ENCODE measurements around the gene TBC1D20. TPM values are rescaled to one million over a fixed set of nuclear protein-coding genes. Genes with fewer than 3 reads are reported as not detected.

TBC1D20 gene
- total RNA-seq, 4 donors from 2014 or later = 37.2 to 60.6 (median 53.3) TPM

DNA sequence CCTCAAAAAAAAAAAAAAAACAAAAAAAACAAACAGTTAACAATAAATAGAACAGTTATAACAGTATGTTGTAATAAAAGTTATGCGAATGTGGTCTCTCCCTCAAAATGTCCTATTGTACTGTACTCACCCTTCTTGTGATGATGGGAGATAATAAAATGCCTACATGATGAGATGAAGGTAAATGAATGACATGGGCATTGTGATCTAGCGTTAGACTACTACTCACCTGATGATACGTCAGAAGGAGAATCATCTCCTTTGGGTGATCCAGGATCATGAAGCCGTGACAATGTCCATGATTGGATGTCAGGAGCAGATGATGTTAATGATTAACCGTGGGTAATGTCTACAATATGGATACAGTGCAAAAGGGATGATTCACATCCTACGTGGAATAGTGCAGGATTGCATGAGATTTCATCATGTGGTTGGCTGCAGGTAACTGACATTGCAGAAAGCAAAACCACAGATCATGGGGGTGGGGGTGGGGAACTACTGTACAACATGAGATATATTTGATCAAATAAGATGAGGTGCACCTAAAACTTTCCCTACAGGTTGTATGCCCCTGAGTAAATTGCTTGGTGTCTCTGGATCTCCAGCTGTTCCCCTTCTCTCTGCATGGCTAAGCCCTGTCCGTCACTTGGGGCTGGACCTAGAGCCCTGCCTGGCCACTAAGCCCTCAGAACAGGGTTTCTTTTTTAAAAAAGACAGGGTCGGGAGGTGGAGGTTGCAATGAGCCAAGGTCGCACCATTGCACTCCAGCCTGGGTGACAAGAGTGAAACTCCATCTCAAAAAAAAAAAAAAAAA lies 60.4 kb downstream of the TBC1D20 start:
- DNase-seq (ENCODE audit: low spot score) (no peak), ATAC-seq (ENCODE audit: low FRiP score) (no peak)
- TF ChIP-seq, protein P1, sequence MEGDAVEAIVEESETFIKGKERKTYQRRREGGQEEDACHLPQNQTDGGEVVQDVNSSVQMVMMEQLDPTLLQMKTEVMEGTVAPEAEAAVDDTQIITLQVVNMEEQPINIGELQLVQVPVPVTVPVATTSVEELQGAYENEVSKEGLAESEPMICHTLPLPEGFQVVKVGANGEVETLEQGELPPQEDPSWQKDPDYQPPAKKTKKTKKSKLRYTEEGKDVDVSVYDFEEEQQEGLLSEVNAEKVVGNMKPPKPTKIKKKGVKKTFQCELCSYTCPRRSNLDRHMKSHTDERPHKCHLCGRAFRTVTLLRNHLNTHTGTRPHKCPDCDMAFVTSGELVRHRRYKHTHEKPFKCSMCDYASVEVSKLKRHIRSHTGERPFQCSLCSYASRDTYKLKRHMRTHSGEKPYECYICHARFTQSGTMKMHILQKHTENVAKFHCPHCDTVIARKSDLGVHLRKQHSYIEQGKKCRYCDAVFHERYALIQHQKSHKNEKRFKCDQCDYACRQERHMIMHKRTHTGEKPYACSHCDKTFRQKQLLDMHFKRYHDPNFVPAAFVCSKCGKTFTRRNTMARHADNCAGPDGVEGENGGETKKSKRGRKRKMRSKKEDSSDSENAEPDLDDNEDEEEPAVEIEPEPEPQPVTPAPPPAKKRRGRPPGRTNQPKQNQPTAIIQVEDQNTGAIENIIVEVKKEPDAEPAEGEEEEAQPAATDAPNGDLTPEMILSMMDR (IDR thresholded peaks at IDR 0.05) = no peak

DNA sequence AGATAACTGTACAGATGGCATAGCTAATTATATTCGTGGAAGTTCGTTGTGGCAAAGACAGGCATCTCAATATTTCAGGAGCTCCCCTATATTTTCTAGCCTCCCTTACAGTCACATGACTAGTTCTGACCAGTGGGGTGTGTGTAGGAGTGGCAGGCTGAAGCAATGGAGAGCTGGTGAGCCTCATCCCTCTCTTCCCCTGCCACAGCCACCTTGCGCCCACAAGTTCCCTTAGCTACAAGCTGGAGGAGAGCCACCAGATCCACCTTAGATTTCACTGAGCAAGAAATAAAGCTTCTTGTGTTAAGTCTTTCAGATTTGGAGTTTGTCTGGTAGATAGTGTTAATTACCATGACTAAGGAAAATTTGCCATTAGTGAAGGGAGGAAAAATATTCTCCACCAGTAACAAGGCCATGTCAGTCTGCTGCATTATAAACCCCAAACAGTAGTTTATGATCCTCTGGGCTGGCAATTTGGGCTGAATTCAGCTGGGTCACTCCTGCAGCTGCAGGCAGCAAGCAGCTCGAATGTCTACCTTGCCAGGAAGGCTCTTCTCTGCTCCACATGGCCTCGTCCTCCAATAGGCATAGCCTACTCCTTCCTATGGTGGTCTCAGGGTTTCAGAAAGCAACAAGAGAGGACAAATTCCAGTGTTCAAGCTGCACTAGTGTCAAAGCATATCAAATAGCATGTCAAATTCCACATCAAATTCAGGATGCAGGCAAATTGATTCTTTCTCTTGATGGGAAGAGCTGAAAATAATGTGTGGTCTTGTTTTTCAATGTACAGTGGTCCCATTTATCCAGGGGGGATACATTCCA lies 61.7 kb downstream of the TBC1D20 start:
- TF ChIP-seq, protein P1 (IDR thresholded peaks at IDR 0.05) = no peak

DNA sequence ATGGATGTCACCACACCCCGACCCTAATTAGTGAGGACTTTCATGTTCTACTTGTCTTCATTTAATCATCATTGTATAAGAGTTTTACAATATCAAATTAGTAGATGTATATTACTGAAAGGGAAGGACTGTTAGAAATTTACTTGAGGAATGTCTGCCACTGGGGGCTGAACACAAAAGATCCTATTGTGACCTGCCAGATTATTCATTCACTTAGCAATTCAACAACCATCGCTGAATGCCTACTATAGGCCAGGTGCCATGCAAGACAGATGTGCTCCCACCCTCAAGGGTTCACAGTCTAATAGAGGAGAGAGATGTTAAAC lies 62.2 kb downstream of the TBC1D20 start:
- no peak for ATAC-seq (ENCODE audit: low FRiP score)
- no peak for DNase-seq (ENCODE audit: low spot score)
- TF ChIP-seq, protein P1 (IDR thresholded peaks at IDR 0.05) = no peak

More for the DNA sequence above, 61.7 kb downstream of the TBC1D20 start:
- DNase-seq (ENCODE audit: low spot score) (no peak), ATAC-seq (ENCODE audit: low FRiP score) (no peak)

DNA sequence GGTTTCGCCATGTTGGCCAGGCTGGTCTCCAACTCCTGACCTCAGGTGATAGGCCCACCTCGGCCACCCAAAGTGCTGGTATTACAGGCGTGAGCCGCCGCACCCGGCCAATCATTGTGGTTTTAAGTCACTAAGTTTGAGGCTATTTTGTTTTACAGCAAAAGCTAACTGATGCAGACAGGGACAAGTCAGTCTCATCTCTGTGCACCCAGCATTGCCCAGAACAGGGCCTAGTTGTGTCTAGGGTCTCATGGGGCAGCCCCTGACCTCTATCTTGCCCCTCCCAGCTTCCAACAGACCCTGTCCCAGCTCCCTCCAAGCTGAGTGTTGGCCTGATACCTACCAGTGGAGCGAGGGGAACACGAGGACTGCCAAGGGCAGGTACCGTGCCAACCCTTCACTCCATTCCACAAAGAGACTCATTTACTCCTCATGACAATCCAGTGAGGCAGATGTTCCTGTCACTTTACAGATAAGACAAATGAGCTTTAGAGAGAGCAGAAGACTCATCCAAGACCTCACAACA lies 63.1 kb downstream of the TBC1D20 start:
- DNase-seq (ENCODE audit: low spot score) (no peak), ATAC-seq (ENCODE audit: low FRiP score) (no peak)
- TF ChIP-seq, protein P1 (IDR thresholded peaks at IDR 0.05) = no peak

DNA sequence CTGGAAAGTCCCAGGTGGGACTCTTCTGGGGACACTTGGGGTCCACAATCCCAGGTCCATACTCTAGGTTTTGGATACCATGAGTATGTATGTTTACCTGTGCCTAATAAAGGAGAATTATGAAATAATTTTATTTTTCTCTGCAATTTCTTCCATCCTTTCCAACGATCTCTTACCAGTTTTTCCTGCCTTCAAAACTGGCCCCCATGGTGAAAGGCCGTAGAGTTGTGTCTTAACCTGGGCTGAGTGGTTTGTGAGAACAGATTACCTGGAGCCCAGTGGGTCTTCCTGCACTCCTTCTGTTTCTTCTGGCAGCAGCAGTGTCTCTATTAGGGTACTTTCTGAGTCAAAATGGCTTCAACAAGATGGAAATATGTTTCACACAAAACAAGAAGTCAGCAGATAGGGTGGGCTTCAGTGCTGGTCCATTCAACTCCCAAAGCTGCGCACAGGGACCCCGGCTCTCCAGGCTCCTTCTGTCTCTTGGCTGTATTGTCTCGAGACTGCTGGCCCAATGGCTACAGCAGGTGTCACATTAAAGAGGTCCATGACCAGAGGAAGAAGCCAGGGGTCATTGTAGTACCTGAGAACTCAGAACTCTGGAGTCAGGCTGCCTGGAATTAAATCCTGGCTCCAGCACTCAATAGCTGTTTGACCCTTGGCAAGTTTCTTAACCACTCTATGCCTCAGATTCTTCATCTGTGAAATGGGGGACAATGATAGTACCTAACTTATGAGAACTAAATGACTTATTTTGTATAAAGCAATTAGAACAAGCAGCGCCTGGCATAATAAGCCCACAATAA lies 64.7 kb downstream of the TBC1D20 start:
- TF ChIP-seq, protein P1 (IDR thresholded peaks at IDR 0.05) = no peak
- ATAC-seq (ENCODE audit: low FRiP score) = no peak
- no peak for DNase-seq (ENCODE audit: low spot score)

DNA sequence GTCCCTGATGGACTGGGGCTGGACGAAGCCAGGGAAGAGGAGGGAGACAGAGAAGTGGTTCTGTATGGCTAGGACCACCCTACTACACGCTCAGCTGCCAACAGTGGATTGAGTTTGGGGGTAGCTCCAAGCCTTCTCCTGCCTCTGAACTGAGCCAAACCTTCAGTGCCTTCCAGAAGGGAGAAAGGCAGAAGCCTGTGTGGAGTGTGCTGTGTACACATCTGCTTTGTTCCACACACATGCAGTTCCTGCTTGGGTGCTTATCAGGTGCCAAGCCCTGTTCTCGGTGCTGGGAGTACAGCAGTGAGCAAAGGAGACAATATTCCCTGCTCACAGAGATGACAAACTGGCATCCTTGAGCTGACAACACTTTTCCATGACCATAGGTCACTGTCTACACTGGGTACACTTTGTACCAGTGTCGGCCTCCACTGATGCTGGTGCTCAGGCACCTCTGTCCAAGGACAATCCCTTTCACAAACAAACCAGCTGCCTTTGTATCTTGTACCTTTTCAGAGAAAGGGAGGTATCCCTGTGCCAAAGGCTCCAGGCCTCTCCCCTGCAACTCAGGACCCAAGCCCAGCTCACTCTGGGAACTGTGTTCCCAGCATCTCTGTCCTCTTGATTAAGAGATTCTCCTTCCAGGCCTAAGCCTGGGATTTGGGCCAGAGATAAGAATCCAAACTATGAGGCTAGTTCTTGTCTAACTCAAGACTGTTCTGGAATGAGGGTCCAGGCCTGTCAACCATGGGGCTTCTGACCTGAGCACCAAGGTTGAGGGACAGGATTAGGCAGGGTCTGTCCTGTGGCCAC lies 65.5 kb downstream of the TBC1D20 start:
- TF ChIP-seq, protein P1 (IDR thresholded peaks at IDR 0.05) = no peak
- ATAC-seq (ENCODE audit: low FRiP score) (no peak), DNase-seq (ENCODE audit: low spot score) (no peak)

Measured in omental fat pad (tissue), 4 donors.